Measurements from ENCODE around the gene FAM199X. TPM values are rescaled to one million over a fixed set of nuclear protein-coding genes. Genes with fewer than 3 reads are reported as not detected.

The FAM199X gene
- total and polyA plus RNA-seq, 2 donors = 9.7 to 14.4 TPM

- Histone ChIP-seq H3K27ac (ENCODE audit: low read depth in 1 of 2, low read length in 1 of 2) (no peak overlapping the region), H3K4me3 (ENCODE audit: low read length in 2 of 2) (no peak overlapping the region), H3K4me1 (ENCODE audit: control insufficient read depth in 2 of 2, insufficient read depth in 2 of 2, low read length in 2 of 2) (no peaks in the 10 kb centered on the region), H3K36me3 (ENCODE audit: control insufficient read depth in 2 of 2, insufficient read depth in 2 of 2, low read length in 1 of 2) (peaks cover 0 to 3% of the 10 kb centered on the region in 2 donors), H3K27me3 (ENCODE audit: control insufficient read depth in 2 of 2, insufficient read depth in 1 of 2, low read length in 1 of 2) (no peaks in the 10 kb centered on the region), H3K9me3 (ENCODE audit: control insufficient read depth in 2 of 2, insufficient read depth in 1 of 2, low read length in 1 of 2) (no peaks in the 10 kb centered on the region)
- DNase-seq (ENCODE audit: low read depth in 6 of 9, low spot score in 9 of 9) = no peak
- 97% methylated on average over 2 of the region's 2 CpGs for WGBS
Observed at GRCh38 chrX:104172788-104173187, 6.5 kb downstream of the FAM199X start.

- WGBS = 97% methylated on average over 6 of the region's 6 CpGs
- Histone ChIP-seq H3K4me1 (ENCODE audit: control insufficient read depth in 2 of 2, insufficient read depth in 2 of 2, low read length in 2 of 2) (no peaks in the 10 kb centered on the region), H3K4me3 (ENCODE audit: low read length in 2 of 2) (no peak overlapping the region), H3K27me3 (ENCODE audit: control insufficient read depth in 2 of 2, insufficient read depth in 1 of 2, low read length in 1 of 2) (no peaks in the 10 kb centered on the region), H3K27ac (ENCODE audit: low read depth in 1 of 2, low read length in 1 of 2) (no peak overlapping the region), H3K9me3 (ENCODE audit: control insufficient read depth in 2 of 2, insufficient read depth in 1 of 2, low read length in 1 of 2) (no peaks in the 10 kb centered on the region), H3K36me3 (ENCODE audit: control insufficient read depth in 2 of 2, insufficient read depth in 2 of 2, low read length in 1 of 2) (peaks cover 0 to 3% of the 10 kb centered on the region in 2 donors)
- no peak for DNase-seq (ENCODE audit: low read depth in 6 of 9, low spot score in 9 of 9)
Observed at GRCh38 chrX:104173841-104174240, 7.6 kb downstream of the FAM199X start.

DNA sequence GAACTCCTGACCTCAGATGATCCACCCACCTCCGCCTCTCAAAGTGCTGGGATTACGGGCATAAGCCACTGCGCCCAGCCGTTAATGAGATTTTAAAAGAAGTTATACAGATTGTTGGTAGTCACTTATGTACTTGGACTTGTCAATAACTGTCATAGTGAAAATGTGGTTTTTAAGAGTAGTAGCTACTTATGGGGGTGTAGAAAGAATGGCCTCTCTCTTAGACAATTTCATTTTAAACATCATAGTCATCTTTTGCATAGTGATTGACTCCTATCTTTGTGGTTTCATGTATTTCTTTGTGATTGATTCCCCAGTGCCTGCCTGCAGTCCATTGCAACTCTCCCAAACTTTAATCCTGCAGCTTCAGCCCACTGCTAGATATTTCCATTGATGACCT, 17.4 kb downstream of the FAM199X start:
- WGBS = 92% methylated on average over 4 of the region's 4 CpGs
- DNase-seq (ENCODE audit: low read depth in 6 of 9, low spot score in 9 of 9) = no peak
- Histone ChIP-seq H3K27ac (ENCODE audit: low read depth in 1 of 2, low read length in 1 of 2) (no peak overlapping the region), H3K4me1 (ENCODE audit: control insufficient read depth in 2 of 2, insufficient read depth in 2 of 2, low read length in 2 of 2) (no peaks in the 10 kb centered on the region), H3K36me3 (ENCODE audit: control insufficient read depth in 2 of 2, insufficient read depth in 2 of 2, low read length in 1 of 2) (peaks cover 5 to 8% of the 10 kb centered on the region in 2 donors), H3K4me3 (ENCODE audit: low read length in 2 of 2) (no peak overlapping the region), H3K9me3 (ENCODE audit: control insufficient read depth in 2 of 2, insufficient read depth in 1 of 2, low read length in 1 of 2) (no peaks in the 10 kb centered on the region), H3K27me3 (ENCODE audit: control insufficient read depth in 2 of 2, insufficient read depth in 1 of 2, low read length in 1 of 2) (no peaks in the 10 kb centered on the region)

DNA sequence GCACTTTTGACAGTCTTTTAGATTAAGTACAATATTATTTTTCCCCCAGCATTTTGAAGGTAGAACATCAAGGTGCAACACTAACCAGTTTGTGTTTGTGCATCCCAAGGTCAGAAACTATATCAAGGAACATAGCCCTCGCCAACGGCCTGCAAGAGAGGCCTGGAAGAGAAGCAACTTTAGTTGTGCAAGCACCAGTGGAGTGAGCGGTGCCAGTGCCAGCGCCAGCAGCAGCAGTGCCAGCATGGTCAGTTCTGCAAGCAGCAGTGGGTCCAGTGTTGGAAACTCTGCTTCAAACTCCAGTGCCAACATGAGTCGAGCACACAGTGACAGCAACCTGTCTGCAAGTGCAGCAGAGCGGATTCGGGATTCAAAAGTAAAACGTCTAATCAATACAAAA, 21.7 kb downstream of the FAM199X start:
- Histone ChIP-seq H3K4me3 (ENCODE audit: low read length in 2 of 2) (no peak overlapping the region), H3K4me1 (ENCODE audit: control insufficient read depth in 2 of 2, insufficient read depth in 2 of 2, low read length in 2 of 2) (no peaks in the 10 kb centered on the region), H3K27me3 (ENCODE audit: control insufficient read depth in 2 of 2, insufficient read depth in 1 of 2, low read length in 1 of 2) (no peaks in the 10 kb centered on the region), H3K9me3 (ENCODE audit: control insufficient read depth in 2 of 2, insufficient read depth in 1 of 2, low read length in 1 of 2) (no peaks in the 10 kb centered on the region), H3K36me3 (ENCODE audit: control insufficient read depth in 2 of 2, insufficient read depth in 2 of 2, low read length in 1 of 2) (peaks cover 10 to 11% of the 10 kb centered on the region in 2 donors), H3K27ac (ENCODE audit: low read depth in 1 of 2, low read length in 1 of 2) (no peak overlapping the region)
- whole genome bisulfite sequencing = over 99% methylated on average over 8 of the region's 8 CpGs
- DNase-seq (ENCODE audit: low read depth in 6 of 9, low spot score in 9 of 9) = no peak

- Histone ChIP-seq H3K27ac (ENCODE audit: low read depth in 1 of 2, low read length in 1 of 2) (no peak overlapping the region), H3K4me1 (ENCODE audit: control insufficient read depth in 2 of 2, insufficient read depth in 2 of 2, low read length in 2 of 2) (no peaks in the 10 kb centered on the region), H3K36me3 (ENCODE audit: control insufficient read depth in 2 of 2, insufficient read depth in 2 of 2, low read length in 1 of 2) (peaks cover 10 to 11% of the 10 kb centered on the region in 2 donors), H3K9me3 (ENCODE audit: control insufficient read depth in 2 of 2, insufficient read depth in 1 of 2, low read length in 1 of 2) (no peaks in the 10 kb centered on the region), H3K27me3 (ENCODE audit: control insufficient read depth in 2 of 2, insufficient read depth in 1 of 2, low read length in 1 of 2) (no peaks in the 10 kb centered on the region), H3K4me3 (ENCODE audit: low read length in 2 of 2) (no peak overlapping the region)
- WGBS = 95% methylated on average over 5 of the region's 5 CpGs
- DNase-seq (ENCODE audit: low read depth in 6 of 9, low spot score in 9 of 9) = no peak
Observed at GRCh38 chrX:104189837-104190236, 23.6 kb downstream of the FAM199X start.

GRCh38 chrX:104193485-104193884, 27.2 kb downstream of the FAM199X start:
- H3K9me3 ChIP-seq (ENCODE audit: control insufficient read depth in 2 of 2, insufficient read depth in 1 of 2, low read length in 1 of 2) = no peaks in the 10 kb centered on the region
- peaks cover 2 to 6% of the 10 kb centered on the region in 2 donors for H3K36me3 ChIP-seq (ENCODE audit: control insufficient read depth in 2 of 2, insufficient read depth in 2 of 2, low read length in 1 of 2)
- no peaks in the 10 kb centered on the region for H3K4me1 ChIP-seq (ENCODE audit: control insufficient read depth in 2 of 2, insufficient read depth in 2 of 2, low read length in 2 of 2)
- no peak for DNase-seq (ENCODE audit: low read depth in 6 of 9, low spot score in 9 of 9)
- H3K27me3 ChIP-seq (ENCODE audit: control insufficient read depth in 2 of 2, insufficient read depth in 1 of 2, low read length in 1 of 2) = no peaks in the 10 kb centered on the region
- WGBS = 95% methylated on average over 2 of the region's 2 CpGs
- no peak overlapping the region for H3K4me3 ChIP-seq (ENCODE audit: low read length in 2 of 2)
- H3K27ac ChIP-seq (ENCODE audit: low read depth in 1 of 2, low read length in 1 of 2) = no peak overlapping the region

DNA sequence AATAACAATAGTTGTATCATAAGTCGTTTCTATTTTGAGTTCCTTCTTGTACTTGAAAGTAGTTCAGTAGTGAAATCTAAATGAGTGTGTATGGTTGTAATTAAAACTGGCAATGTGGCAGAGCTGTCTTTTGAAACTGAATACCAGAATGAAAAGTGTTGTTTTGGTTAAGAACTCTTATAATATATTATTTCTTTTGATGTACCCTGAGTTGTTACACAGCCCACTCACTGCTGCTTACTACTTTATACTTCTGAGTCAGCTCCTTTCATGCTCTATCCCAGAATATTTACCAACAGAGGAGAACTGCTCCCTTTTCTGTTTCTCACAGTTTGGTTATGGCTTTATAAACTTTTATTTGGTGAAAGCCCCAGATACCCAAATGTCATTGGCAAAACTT, 28.8 kb downstream of the FAM199X start:
- Histone ChIP-seq H3K27ac (ENCODE audit: low read depth in 1 of 2, low read length in 1 of 2) (no peak overlapping the region), H3K4me1 (ENCODE audit: control insufficient read depth in 2 of 2, insufficient read depth in 2 of 2, low read length in 2 of 2) (no peaks in the 10 kb centered on the region), H3K4me3 (ENCODE audit: low read length in 2 of 2) (no peak overlapping the region), H3K36me3 (ENCODE audit: control insufficient read depth in 2 of 2, insufficient read depth in 2 of 2, low read length in 1 of 2) (peaks cover 0 to 2% of the 10 kb centered on the region in 2 donors), H3K27me3 (ENCODE audit: control insufficient read depth in 2 of 2, insufficient read depth in 1 of 2, low read length in 1 of 2) (no peaks in the 10 kb centered on the region), H3K9me3 (ENCODE audit: control insufficient read depth in 2 of 2, insufficient read depth in 1 of 2, low read length in 1 of 2) (no peaks in the 10 kb centered on the region)
- 86% methylated on average over 1 of the region's 1 CpG for WGBS
- DNase-seq (ENCODE audit: low read depth in 6 of 9, low spot score in 9 of 9) = no peak

- Histone ChIP-seq H3K27me3 (ENCODE audit: control insufficient read depth in 2 of 2, insufficient read depth in 1 of 2, low read length in 1 of 2) (no peaks in the 10 kb centered on the region), H3K36me3 (ENCODE audit: control insufficient read depth in 2 of 2, insufficient read depth in 2 of 2, low read length in 1 of 2) (peaks cover 0 to 2% of the 10 kb centered on the region in 2 donors), H3K4me1 (ENCODE audit: control insufficient read depth in 2 of 2, insufficient read depth in 2 of 2, low read length in 2 of 2) (no peaks in the 10 kb centered on the region), H3K4me3 (ENCODE audit: low read length in 2 of 2) (no peak overlapping the region), H3K9me3 (ENCODE audit: control insufficient read depth in 2 of 2, insufficient read depth in 1 of 2, low read length in 1 of 2) (no peaks in the 10 kb centered on the region), H3K27ac (ENCODE audit: low read depth in 1 of 2, low read length in 1 of 2) (no peak overlapping the region)
- 95% methylated on average over 1 of the region's 1 CpG for WGBS
- peak in 7 of 9 donors; percentile 0 to 53 (median 4) for DNase-seq (ENCODE audit: low read depth in 6 of 9, low spot score in 9 of 9)
Observed at GRCh38 chrX:104195489-104196084, 29.3 kb downstream of the FAM199X start.

DNA sequence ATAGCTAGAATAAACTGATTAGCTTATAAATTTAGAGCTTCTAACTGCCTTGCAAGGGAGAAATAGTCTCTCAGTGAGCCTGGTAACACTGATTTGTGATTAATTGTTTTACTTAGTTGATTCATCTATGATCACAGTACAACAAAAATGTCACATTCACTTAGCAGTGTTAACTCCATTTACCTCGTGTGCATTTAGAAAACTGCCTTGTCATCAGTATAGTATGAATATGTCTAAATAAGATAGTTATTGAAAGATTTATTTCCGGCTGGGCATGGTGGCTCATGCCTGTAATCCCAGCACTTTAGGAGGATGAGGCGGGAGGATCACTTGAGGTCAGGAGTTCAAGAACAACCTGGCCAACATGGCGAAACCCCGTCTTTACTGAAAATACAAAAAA, 39.3 kb downstream of the FAM199X start:
- no peak overlapping the region for H3K4me3 ChIP-seq (ENCODE audit: low read length in 2 of 2)
- WGBS = 95% methylated on average over 5 of the region's 5 CpGs

More for the DNA sequence above, 39.3 kb downstream of the FAM199X start:
- Histone ChIP-seq H3K27me3 (ENCODE audit: control insufficient read depth in 2 of 2, insufficient read depth in 1 of 2, low read length in 1 of 2) (no peaks in the 10 kb centered on the region), H3K27ac (ENCODE audit: low read depth in 1 of 2, low read length in 1 of 2) (no peak overlapping the region), H3K9me3 (ENCODE audit: control insufficient read depth in 2 of 2, insufficient read depth in 1 of 2, low read length in 1 of 2) (no peaks in the 10 kb centered on the region), H3K4me1 (ENCODE audit: control insufficient read depth in 2 of 2, insufficient read depth in 2 of 2, low read length in 2 of 2) (no peaks in the 10 kb centered on the region), H3K36me3 (ENCODE audit: control insufficient read depth in 2 of 2, insufficient read depth in 2 of 2, low read length in 1 of 2) (no peaks in the 10 kb centered on the region)
- DNase-seq (ENCODE audit: low read depth in 6 of 9, low spot score in 9 of 9) = no peak
